K562 (cell line): ENCODE measurements around the gene DDR1. TPM values are rescaled to one million over a fixed set of nuclear protein-coding genes. Genes with fewer than 3 reads are reported as not detected.
A peak's percentile ranks its signal among the peaks of the same experiment; 100 is the strongest.

Experiments used
- ATF2 ChIP-seq: sonication (generic); formaldehyde crosslinking; IDR thresholded peaks from 2 replicates; pipeline ENCODE4 v1.8.1; 2022; ENCODE audit warnings: missing genetic modification reagents
- ELK1 ChIP-seq: sonication (generic); formaldehyde crosslinking; IDR thresholded peaks from 2 replicates; pipeline ENCODE4 v1.8.1; 2022; ENCODE audit warnings: missing genetic modification reagents
- HDAC8 ChIP-seq: fragments of 450-650 bp; IDR thresholded peaks from 2 replicates; pipeline ENCODE4 v1.6.1; 2016; ENCODE audit warnings: mild to moderate bottlenecking, missing genetic modification characterization, moderate library complexity, missing compliant biosample characterization
- HNRNPUL1 ChIP-seq: fragments of 200-400 bp; formaldehyde crosslinking; IDR thresholded peaks from 2 replicates; pipeline ENCODE4 v1.6.1; 2017; ENCODE audit warnings: low read length
- KLF6 ChIP-seq: fragments of 250-450 bp; sonication (Bioruptor Pico); IDR thresholded peaks from 2 replicates; pipeline ENCODE4 v1.4.0; 2020; ENCODE audit warnings: mild to moderate bottlenecking, moderate library complexity, borderline replicate concordance
- MAFK ChIP-seq: IDR thresholded peaks from 2 replicates; pipeline ENCODE4 v1.6.1; 2011; ENCODE audit warnings: low read length, improper control_type of control experiment
- NR2C2 ChIP-seq, 2 experiments: fragments of 200-800 bp in 1 of 2; sonication (Bioruptor generic) in 1 of 2; sonication (generic) in 1 of 2; formaldehyde crosslinking in 1 of 2; IDR thresholded peaks; 2 replicates each; pipeline versions ENCODE4 v1.6.1 to v1.8.0; 2016 to 2022; ENCODE audit warnings: mild to moderate bottlenecking in 1 of 2, missing compliant biosample characterization in 1 of 2, missing genetic modification characterization in 1 of 2, missing genetic modification reagents in 1 of 2
- NR2F6 ChIP-seq: fragments of 450-650 bp; formaldehyde crosslinking; IDR thresholded peaks from 2 replicates; pipeline ENCODE4 v1.4.0; 2020; ENCODE audit warnings: mild to moderate bottlenecking
- PHTF2 ChIP-seq: fragments of 250-450 bp; sonication (Bioruptor Pico); IDR thresholded peaks from 2 replicates; pipeline ENCODE4 v1.5.0; 2021; ENCODE audit warnings: mild to moderate bottlenecking
- PYGO2 ChIP-seq: fragments of 450-650 bp; IDR thresholded peaks from 2 replicates; pipeline ENCODE4 v1.6.1; 2016; ENCODE audit warnings: mild to moderate bottlenecking, missing genetic modification characterization, moderate library complexity, missing compliant biosample characterization
- ZBTB9 ChIP-seq: fragments of 450-650 bp; formaldehyde crosslinking; IDR thresholded peaks from 2 replicates; pipeline ENCODE4 v1.4.0; 2020; ENCODE audit warnings: mild to moderate bottlenecking, moderate library complexity
- ZC3H8 ChIP-seq: fragments of 450-650 bp; IDR thresholded peaks from 2 replicates; pipeline ENCODE4 v1.6.1; 2017
- ZNF239 ChIP-seq: fragments of 250-450 bp; sonication (Bioruptor Pico); IDR thresholded peaks from 2 replicates; pipeline ENCODE4 v1.4.0; 2020; ENCODE audit warnings: mild to moderate bottlenecking
- ZNF318 ChIP-seq, 2 experiments: fragments of 450-650 bp; IDR thresholded peaks; 2 replicates each; pipeline ENCODE4 v1.6.1; 2016; ENCODE audit warnings: mild to moderate bottlenecking in 2 of 2, borderline replicate concordance in 1 of 2, low read depth in 1 of 2, moderate library complexity in 1 of 2
- ZNF778 ChIP-seq: fragments of 450-650 bp; formaldehyde crosslinking; IDR thresholded peaks from 2 replicates; pipeline ENCODE4 v1.4.0; 2020; ENCODE audit warnings: mild to moderate bottlenecking, moderate library complexity
- polyA plus RNA-seq, 8 experiments: library from polyadenylated mRNA; depleted of rRNA in 4 of 8; stranded (reverse) in 5 of 8; unstranded in 3 of 8; fragments of >200 nt; fragmentation: Nextera tagmentation in 2 of 8; fragmentation: Illumina TruSeq in 1 of 8; extraction: Ambion mirVana in 2 of 8; extraction: Trizol in 1 of 8; gene quantifications; 2 replicates each; pipeline versions ENCODE4 v1.2.1 to v1.2.3, GENCODE V29; 2011 to 2014; ENCODE audit warnings: inconsistent platforms in 1 of 8, missing spikeins in 1 of 8
- total RNA-seq, 7 experiments: library from RNA; depleted of rRNA in 6 of 7; stranded (reverse); fragments of >200 nt in 6 of 7; fragmentation: Illumina TruSeq in 2 of 7; extraction: Trizol in 2 of 7; gene quantifications; 2 replicates each; pipeline versions ENCODE4 v1.2.1 to v1.2.3, GENCODE V29; 2011 to 2021; ENCODE audit warnings: low replicate concordance in 1 of 7

DDR1 gene
- total and polyA plus RNA-seq, 9 of the 15 experiments (the other 6 are each of a cell fraction or from before 2014, with no cell fraction given) = 1.4 to 44.6 (median 12.2) TPM

- TF ChIP-seq ZNF318 (IDR thresholded peaks at IDR 0.05; ENCODE audit: borderline replicate concordance in 1 of 2, low read depth in 1 of 2) (peak in 1 of 2 experiments; percentile 34; a peak in 1 of 4 replicates), HNRNPUL1 (no peak), ZC3H8 (no peak), NR2C2 (CRISPR knock-in tag; IDR thresholded peaks at IDR 0.05) (peak; percentile 53; the same call in 1 of the 2 replicates), NR2C2 (tag; IDR thresholded peaks at IDR 0.05) (peak; percentile 94), ZNF239 (peak; percentile 60; the same call in 1 of the 2 replicates), PYGO2 (peak; percentile 89), KLF6 (CRISPR knock-in tag) (peak; percentile 91; the same call in 1 of the 2 replicates), ELK1 (CRISPR knock-in tag) (no peak), HDAC8 (tag) (peak; percentile 73; the same call in 1 of the 2 replicates), MAFK (peak; percentile 29), ATF2 (CRISPR knock-in tag) (no peak), NR2F6 (CRISPR knock-in tag) (no peak), ZBTB9 (CRISPR knock-in tag) (peak; percentile 91), ZNF778 (CRISPR knock-in tag) (no peak), PHTF2 (CRISPR knock-in tag) (no peak)
Measured at GRCh38 chr6:30907758-30908591, 23.7 kb downstream of the DDR1 start, which contains the start of gene GTF2H4 (continued).
